DND-41 (cell line): Measurements from ENCODE around the gene ZNF48.
A peak's percentile ranks its signal among the peaks of the same experiment; 100 is the strongest.

ENCODE experiments used
- ATAC-seq: fragments of 200-7000 bp; cut with Tn5 transposase; 3 replicates; pipeline ENCODE4 v1.9.1; 2021; ENCODE audit warnings: low read depth; ENCODE audit not compliant: insufficient read depth
- DNase-seq: peaks from one replicate; pipeline ENCODE4 v3.0.0-alpha.2; 2020
- H2AFZ ChIP-seq: 2 replicates; pipeline ENCODE4 v1.6.0; 2012; ENCODE audit warnings: low read depth, low read length
- H3K27ac ChIP-seq: 2 replicates; pipeline ENCODE4 v1.5.1; 2012; ENCODE audit warnings: low read length, inconsistent platforms
- H3K27me3 ChIP-seq: fragments of 200-600 bp; sonication (generic); 2 replicates; pipeline ENCODE4 v1.6.0; 2012; ENCODE audit warnings: low read length, mild to moderate bottlenecking, inconsistent platforms; ENCODE audit not compliant: insufficient read depth, poor library complexity
- H3K36me3 ChIP-seq: 2 replicates; pipeline ENCODE4 v1.5.1; 2012; ENCODE audit warnings: low read length, inconsistent platforms; ENCODE audit not compliant: insufficient read depth
- H3K4me1 ChIP-seq: 2 replicates; pipeline ENCODE4 v1.5.1; 2012; ENCODE audit warnings: mild to moderate bottlenecking, low read length; ENCODE audit not compliant: insufficient read depth
- H3K4me2 ChIP-seq: 2 replicates; pipeline ENCODE4 v1.6.0; 2012; ENCODE audit warnings: mild to moderate bottlenecking, moderate library complexity, low read length, inconsistent platforms; ENCODE audit not compliant: insufficient read depth
- H3K4me3 ChIP-seq, 2 experiments: fragments of 200-600 bp in 1 of 2; shearing (Covaris generic) in 1 of 2; 2 replicates each; pipeline ENCODE4 v1.5.1; 2012 to 2016; ENCODE audit warnings: inconsistent platforms in 2 of 2, low read length in 2 of 2, mild to moderate bottlenecking in 2 of 2, low read depth in 1 of 2, moderate library complexity in 1 of 2
- H3K79me2 ChIP-seq: 2 replicates; pipeline ENCODE4 v1.6.0; 2012; ENCODE audit warnings: low read length, inconsistent platforms; ENCODE audit not compliant: insufficient read depth
- H3K9ac ChIP-seq: 2 replicates; pipeline ENCODE4 v1.6.0; 2012; ENCODE audit warnings: low read depth, mild to moderate bottlenecking, inconsistent platforms, low read length, moderate library complexity
- H3K9me3 ChIP-seq: 2 replicates; pipeline ENCODE4 v1.5.1; 2012; ENCODE audit warnings: low read length, moderate library complexity, mild to moderate bottlenecking, inconsistent platforms; ENCODE audit not compliant: insufficient read depth, severe bottlenecking
- H4K20me1 ChIP-seq: 2 replicates; pipeline ENCODE4 v1.6.0; 2012; ENCODE audit warnings: low read length; ENCODE audit not compliant: insufficient read depth
- CTCF ChIP-seq: IDR thresholded peaks from 2 replicates; pipeline ENCODE4 v1.5.1; 2012; ENCODE audit warnings: borderline replicate concordance, low read length, moderate library complexity, mild to moderate bottlenecking; ENCODE audit not compliant: poor library complexity, severe bottlenecking; ENCODE audit errors: extremely low read depth
- EZH2 ChIP-seq: IDR thresholded peaks from 3 replicates; pipeline ENCODE4 v1.6.1; 2012; ENCODE audit warnings: borderline replicate concordance, low read depth, mild to moderate bottlenecking, moderate library complexity, low read length, inconsistent platforms; ENCODE audit not compliant: severe bottlenecking

Gene ZNF48

DNA sequence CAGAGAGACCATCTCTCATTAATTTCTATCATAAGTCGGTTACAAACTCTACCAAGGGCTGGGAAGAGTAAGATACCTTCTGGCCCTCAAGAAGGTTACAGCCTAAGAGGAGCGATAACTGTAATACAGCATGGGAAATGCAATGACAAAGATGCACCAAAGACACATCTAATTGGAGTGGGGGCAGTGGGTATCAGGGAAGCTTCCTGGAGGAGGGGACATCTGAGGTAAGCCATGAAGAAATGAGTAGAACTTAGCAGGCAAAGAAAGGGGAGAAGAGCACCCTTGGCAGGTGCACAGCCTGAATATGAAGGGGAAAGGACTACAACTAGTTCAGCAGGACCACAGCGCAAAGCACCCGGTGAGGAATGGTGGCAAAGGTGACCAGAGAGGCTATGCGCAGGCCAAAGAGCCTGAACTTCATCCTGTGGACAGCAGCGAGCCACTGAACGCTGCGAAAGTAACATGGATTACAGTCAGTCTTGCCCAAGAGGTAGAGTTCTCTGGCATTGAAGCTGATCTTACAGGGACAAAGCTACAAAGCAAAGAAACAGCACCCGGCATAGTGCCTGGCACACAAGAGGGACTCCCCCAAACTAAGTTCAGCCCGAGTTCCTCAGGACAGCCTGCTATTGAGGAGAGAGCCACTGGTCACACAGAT lies 27.7 kb upstream of the ZNF48 start:
- Histone ChIP-seq H4K20me1 (peaks cover 30% of the 10 kb centered on the region), H3K27me3 (no peaks in the 10 kb centered on the region), H3K27ac (peak overlapping the region; percentile 46), H3K36me3 (peaks cover 48% of the 10 kb centered on the region), H3K9ac (peak overlapping the region; percentile 77), H3K4me2 (peak overlapping the region; percentile 86), H3K9me3 (no peaks in the 10 kb centered on the region), H3K4me3 (peak overlapping the region in 1 of 2 experiments; percentile 73; a peak in 3 of 4 replicates), H2AFZ (no peak overlapping the region), H3K4me1 (peaks cover 51% of the 10 kb centered on the region), H3K79me2 (peaks cover 74% of the 10 kb centered on the region)
- TF ChIP-seq EZH2 (no peak), CTCF (no peak)
- DNase-seq: no peak
- no peak for ATAC-seq

DNA sequence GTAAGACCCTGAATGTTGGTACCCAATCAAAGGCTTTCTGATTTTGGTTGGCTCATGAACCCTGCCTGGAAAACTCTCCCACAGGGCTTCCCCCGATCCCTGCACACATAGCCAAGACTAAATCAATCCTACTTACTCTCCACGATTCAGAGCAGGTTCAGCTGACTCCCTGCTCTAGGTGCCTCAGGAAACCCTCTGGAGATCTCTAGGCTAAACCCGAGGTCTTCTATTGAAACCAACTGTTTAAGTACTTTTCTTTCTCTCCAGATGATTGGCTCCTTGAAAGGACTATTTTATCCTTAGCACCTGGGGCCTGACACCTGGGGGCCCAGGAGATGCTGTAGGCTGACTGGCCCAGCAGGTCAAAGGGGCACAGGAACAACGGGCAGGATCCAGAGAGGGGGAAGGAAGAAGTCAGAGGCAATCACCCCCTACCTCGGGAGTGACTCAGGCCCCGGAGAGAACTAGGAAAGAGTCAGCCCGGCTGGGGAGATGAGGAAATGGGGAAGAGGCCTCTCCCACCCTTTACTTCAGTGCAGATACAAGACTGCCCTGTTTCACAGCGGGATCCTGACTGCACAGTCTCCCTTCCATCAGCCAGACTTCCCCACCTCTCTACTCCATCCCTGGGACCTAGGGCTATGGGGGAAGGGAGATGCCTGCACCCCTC lies 27.0 kb upstream of the ZNF48 start:
- H3K4me2 ChIP-seq: peak overlapping the region; percentile 86
- H3K4me3 ChIP-seq: peak overlapping the region; percentile 73 to 76
- peaks cover 30% of the 10 kb centered on the region for H4K20me1 ChIP-seq
- peaks cover 40% of the 10 kb centered on the region for H3K36me3 ChIP-seq
- no peak overlapping the region for H2AFZ ChIP-seq
- peaks cover 67% of the 10 kb centered on the region for H3K79me2 ChIP-seq
- peak overlapping the region; percentile 46 for H3K27ac ChIP-seq
- TF ChIP-seq EZH2 (no peak), CTCF (no peak)
- peak overlapping the region; percentile 77 for H3K9ac ChIP-seq
- ATAC-seq (no peak), DNase-seq (no peak)
- no peaks in the 10 kb centered on the region for H3K27me3 ChIP-seq
- H3K9me3 ChIP-seq: no peaks in the 10 kb centered on the region
- peaks cover 51% of the 10 kb centered on the region for H3K4me1 ChIP-seq

GRCh38 chr16:30368792-30369090 lies 26.5 kb upstream of the ZNF48 start:
- ATAC-seq: no peak
- H3K79me2 ChIP-seq: peaks cover 62% of the 10 kb centered on the region
- H2AFZ ChIP-seq: no peak overlapping the region; the same call in 1 of the 2 replicates
- H4K20me1 ChIP-seq: peaks cover 30% of the 10 kb centered on the region
- H3K9ac ChIP-seq: peak overlapping the region; percentile 77
- TF ChIP-seq EZH2 (no peak), CTCF (no peak)
- H3K4me1 ChIP-seq: peaks cover 51% of the 10 kb centered on the region
- no peaks in the 10 kb centered on the region for H3K9me3 ChIP-seq
- peak overlapping the region; percentile 46 for H3K27ac ChIP-seq
- DNase-seq: no peak
- H3K27me3 ChIP-seq: no peaks in the 10 kb centered on the region
- H3K4me2 ChIP-seq: peak overlapping the region; percentile 86
- peaks cover 36% of the 10 kb centered on the region for H3K36me3 ChIP-seq
- H3K4me3 ChIP-seq: peak overlapping the region; percentile 73 to 76
